Peyer's patch (tissue), 4 donors: ENCODE measurements around the gene SLC23A1.

Source experiments
- CTCF ChIP-seq, 6 experiments: fragments of 450-650 bp in 4 of 6; fragments of 200-600 bp in 2 of 6; sonication (generic) in 1 of 6; IDR thresholded peaks; one replicate each; pipeline ENCODE4 v1.5.1; 2017 to 2019; ENCODE audit warnings: antibody characterized with exemption in 6 of 6, mild to moderate bottlenecking in 3 of 6, moderate library complexity in 1 of 6
- POLR2A ChIP-seq, 2 donors: fragments of 450-650 bp; IDR thresholded peaks; one replicate each; pipeline ENCODE4 v1.5.1; 2017; ENCODE audit warnings: antibody characterized with exemption in 2 of 2, mild to moderate bottlenecking in 2 of 2, moderate library complexity in 2 of 2

GRCh38 chr5:139358064-139358463 lies 25.0 kb downstream of the SLC23A1 start:
- no peak for TF ChIP-seq CTCF (IDR thresholded peaks at IDR 0.05)
- TF ChIP-seq POLR2A (IDR thresholded peaks at IDR 0.05) = no peak
